ENCODE results near the gene DDOST.
"Not testable (repeated sequence)": the region's sequence is repeated elsewhere in the genome, so short reads cannot be mapped to it uniquely, and the experiment has no call there.

Gene DDOST

GRCh38 chr1:20609541-20609940, 51.6 kb downstream of the DDOST start:
- FAIRE-seq (no peak), DNase-seq (ENCODE audit: insufficient read length, low spot score) (no peak)
- TF ChIP-seq POLR2AphosphoS5 (IDR thresholded peaks at IDR 0.05; ENCODE audit: low read depth, low read length) = no peak
- TF ChIP-seq POLR2A (IDR thresholded peaks at IDR 0.05; ENCODE audit: low read depth, low read length) = no peak
- TF ChIP-seq POU2F2 (IDR thresholded peaks at IDR 0.05; ENCODE audit: low read depth, low read length) = no peak

GRCh38 chr1:20606801-20607570, 54.2 kb downstream of the DDOST start:
- not testable (repeated sequence) for FAIRE-seq; DNase-seq (ENCODE audit: insufficient read length, low spot score)

- no peak for TF ChIP-seq POLR2A (IDR thresholded peaks at IDR 0.05; ENCODE audit: low read depth, low read length)
- no peak for TF ChIP-seq SPI1 (IDR thresholded peaks at IDR 0.05; ENCODE audit: low read depth, low read length)
- no peak for TF ChIP-seq POU2F2 (IDR thresholded peaks at IDR 0.05; ENCODE audit: low read depth, low read length)
- TF ChIP-seq POLR2AphosphoS5 (IDR thresholded peaks at IDR 0.05; ENCODE audit: low read depth, low read length) = no peak
- FAIRE-seq = no peak
- no peak for DNase-seq (ENCODE audit: insufficient read length, low spot score)
Observed at GRCh38 chr1:20604678-20605077, 56.5 kb downstream of the DDOST start.

GRCh38 chr1:20603504-20604464, 57.4 kb downstream of the DDOST start:
- FAIRE-seq (no peak), DNase-seq (ENCODE audit: insufficient read length, low spot score) (no peak)
- TF ChIP-seq POLR2AphosphoS5 (IDR thresholded peaks at IDR 0.05; ENCODE audit: low read depth, low read length) (no peak), PAX5 (IDR thresholded peaks at IDR 0.05; ENCODE audit: insufficient read depth, low read length, severe bottlenecking) (no peak), POLR2A (IDR thresholded peaks at IDR 0.05; ENCODE audit: low read depth, low read length) (no peak), POU2F2 (IDR thresholded peaks at IDR 0.05; ENCODE audit: low read depth, low read length) (no peak), SPI1 (IDR thresholded peaks at IDR 0.05; ENCODE audit: low read depth, low read length) (no peak), TAF1 (IDR thresholded peaks at IDR 0.05; ENCODE audit: low read depth, low read length) (no peak)

- no peak for TF ChIP-seq SPI1 (IDR thresholded peaks at IDR 0.05; ENCODE audit: low read depth, low read length)
- TF ChIP-seq PAX5 (IDR thresholded peaks at IDR 0.05; ENCODE audit: insufficient read depth, low read length, severe bottlenecking) = no peak
- no peak for TF ChIP-seq TAF1 (IDR thresholded peaks at IDR 0.05; ENCODE audit: low read depth, low read length)
- FAIRE-seq = no peak
- no peak for DNase-seq (ENCODE audit: insufficient read length, low spot score)
Observed at GRCh38 chr1:20602851-20603450, 58.2 kb downstream of the DDOST start.
